Stimulated activated CD4-positive, alpha-beta T cell treated with anti-CD3 and anti-CD28 coated beads, Interleukin-4, amount 100 ng/mL, for 48 hours (primary cell): Measurements from ENCODE around the gene NAPEPLD.
"Not testable (repeated sequence)": the region's sequence is repeated elsewhere in the genome, so short reads cannot be mapped to it uniquely, and the experiment has no call there.

ENCODE experiments used
- DNase-seq, 2 donors: peaks; one replicate each; pipeline ENCODE4 v3.0.0-alpha.2; 2020; ENCODE audit warnings: low read depth in 2 of 2

The NAPEPLD gene

DNA sequence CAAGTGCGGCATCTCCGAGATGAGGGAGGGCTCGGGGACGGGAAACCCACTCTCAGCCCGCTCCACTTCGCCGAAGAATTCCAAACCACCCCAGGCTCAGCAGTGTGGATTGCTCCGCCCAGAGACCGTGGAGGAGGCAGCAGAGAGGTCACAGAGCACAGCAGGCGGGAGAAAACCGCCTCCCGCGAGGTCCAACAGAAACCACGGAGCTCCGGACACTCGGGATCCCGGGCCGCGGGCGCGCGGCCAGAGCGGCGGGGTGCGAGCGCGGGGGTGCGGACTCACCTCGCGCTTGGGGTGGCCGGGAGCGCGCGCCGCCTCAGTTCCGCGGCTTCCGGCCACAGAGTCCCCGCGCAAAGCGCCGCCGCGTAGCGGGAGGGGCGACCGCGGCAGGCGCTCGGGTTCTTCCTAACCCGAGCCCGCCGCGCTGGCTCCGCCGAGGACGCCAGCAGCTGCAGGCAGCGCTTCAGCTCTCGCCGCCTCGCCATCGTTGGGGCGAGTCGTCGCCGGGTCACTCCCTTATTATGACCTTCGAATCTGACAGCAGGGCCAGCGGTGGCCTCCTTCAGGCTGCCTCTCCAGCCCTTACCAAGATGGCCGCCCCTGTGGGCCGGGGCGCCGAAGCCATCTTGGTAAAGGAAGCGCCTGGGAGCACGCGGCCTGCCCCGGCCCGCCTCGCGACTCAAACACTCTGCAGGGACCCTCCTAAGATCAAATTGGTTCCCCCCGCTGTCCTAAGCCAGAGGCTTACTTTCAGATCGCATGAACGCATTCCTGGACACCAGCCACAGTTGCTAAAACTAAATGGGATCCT, at the start of gene NAPEPLD:
Gene NAPEPLD (minus strand): TSS at position 106 of the 814 bp plus-strand sequence. CDS start 20,323 bp downstream, outside the sequence.
- peak; percentile 47 to 56 for DNase-seq

DNA sequence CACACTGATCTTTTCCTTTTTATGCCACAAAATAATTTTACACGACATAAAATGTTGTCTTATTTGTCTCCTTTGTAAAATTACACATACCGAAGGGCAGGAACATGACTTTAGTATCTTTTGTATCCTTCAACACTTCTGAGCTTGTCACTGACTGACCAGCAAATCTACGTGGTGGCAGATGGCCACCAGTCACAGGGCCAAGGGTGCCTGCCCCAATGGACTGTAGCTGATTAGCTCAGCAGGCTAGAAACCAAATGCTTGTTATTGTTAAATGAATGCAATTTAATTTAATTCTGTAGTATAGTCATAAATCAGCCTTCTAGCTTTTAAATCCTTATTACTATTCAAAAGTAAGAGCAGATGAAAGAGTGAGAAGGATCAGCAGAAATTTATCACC, 49.2 kb upstream of the NAPEPLD start:
- not testable (repeated sequence) for DNase-seq

DNA sequence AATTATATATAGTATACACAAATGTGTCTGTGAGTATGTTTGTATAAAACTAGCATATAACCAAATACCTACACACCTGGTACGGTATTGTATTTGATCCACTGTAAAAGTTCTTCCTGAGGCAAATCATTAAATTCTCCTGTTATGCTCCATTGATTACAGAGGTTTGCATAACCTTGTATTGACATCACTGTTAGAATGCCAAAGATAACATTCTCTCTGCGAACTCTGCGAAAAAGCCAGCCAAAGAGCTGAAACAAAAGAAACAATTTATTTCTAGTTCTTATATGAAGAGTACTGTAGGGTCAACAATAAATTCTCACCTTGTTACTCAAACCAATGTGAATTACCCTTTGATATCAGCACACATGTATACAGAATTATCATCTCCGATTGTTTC, 46.5 kb upstream of the NAPEPLD start:
- not testable (repeated sequence) for DNase-seq

DNA sequence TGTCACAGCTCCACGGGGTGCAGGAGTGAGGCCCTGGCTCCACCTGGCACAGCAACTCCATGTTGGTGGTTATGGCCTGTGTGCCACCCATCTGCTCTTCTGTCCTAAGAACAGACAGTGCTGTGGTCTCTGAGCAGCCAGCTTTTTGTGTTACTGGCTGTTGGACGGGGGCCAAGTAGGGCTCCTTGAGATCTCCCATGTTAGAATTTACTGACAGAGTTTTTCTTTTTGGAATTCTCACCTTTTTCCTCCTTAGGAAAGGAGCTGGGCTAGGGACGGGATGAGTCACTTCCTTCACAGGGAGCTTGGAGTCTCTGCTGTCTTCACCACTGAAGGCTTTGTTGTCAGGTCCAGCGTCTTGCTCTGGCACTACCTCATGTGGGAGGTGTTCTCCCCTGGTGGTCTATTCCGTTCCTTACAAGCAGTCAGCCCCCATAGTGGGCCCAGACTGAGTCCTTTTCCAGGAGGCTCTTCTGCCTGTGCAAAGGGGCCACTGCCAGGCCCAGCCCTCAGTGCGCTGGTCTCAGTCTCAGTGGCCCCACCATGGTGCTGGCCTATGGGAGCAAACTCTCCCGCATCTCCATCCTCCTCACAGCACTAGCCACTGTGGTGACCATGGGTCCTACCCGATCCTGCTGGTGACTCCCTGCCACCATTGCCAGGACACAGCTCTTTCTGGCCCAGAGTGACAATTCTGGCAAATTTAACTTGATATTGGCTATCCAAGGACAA, 23.7 kb upstream of the NAPEPLD start:
- DNase-seq = not testable (repeated sequence)

DNA sequence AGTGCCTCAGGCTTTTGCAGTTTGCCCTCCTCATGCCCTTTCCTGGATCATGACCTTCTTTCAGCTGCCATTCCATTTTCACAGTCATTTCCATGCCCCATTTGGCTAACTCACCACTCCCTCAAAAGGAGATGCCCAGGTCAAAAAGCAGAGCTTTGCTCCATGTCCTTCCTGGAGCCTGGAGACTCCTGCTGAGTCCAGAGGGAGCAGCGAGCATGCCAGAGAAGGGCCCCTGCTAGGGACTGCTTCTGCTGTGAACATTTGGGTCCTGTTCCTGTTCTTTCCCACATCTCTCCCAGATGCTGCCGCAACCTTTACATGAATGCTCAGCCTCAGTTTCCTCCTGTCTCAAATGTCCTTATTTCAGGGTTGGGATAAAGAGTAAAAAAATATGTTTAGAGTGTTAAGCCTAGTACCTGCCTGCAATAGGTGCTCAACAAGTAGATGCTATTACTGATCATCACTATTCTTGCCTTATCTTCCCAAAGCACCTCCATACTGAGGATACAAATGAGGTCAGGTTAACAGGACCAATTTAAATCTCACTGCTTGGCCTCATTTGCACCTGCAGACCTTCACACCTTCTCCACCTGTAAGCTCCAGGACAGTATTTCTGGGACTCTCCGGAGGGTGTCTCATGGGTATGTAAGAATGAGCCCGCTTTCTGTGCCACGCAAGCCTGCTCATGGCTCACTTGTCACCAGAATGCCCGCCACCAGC, 23.0 kb upstream of the NAPEPLD start:
- DNase-seq = not testable (repeated sequence)

DNA sequence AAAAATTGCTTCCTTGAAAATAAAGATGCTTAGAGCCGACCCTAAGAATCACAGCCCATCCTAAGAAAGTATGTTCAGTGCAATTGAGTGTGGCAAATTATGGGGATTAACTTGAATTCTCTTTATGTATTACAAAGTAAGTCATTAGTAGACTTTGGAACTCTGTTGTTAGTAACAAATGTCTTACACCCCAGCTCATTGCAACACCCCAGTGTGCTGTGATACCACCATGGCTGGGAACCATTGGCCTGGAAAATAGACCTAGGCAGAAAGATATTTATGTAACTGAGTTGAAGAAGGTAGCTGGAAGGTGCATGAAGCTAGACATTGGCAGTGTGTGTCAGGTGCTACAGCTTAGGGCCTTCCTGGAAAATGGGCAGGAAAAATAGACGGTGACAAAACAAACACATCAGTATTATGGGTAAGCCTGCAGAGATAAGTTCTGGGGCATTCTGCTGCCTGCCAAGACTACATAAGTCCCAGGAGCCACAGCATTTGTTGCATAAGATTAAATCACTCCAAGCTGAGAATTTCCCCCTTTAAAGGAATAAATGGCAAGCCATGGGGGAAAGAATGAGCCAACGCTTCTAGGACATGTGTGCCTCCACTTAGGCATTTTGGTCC, 18.1 kb upstream of the NAPEPLD start:
- not testable (repeated sequence) for DNase-seq

DNA sequence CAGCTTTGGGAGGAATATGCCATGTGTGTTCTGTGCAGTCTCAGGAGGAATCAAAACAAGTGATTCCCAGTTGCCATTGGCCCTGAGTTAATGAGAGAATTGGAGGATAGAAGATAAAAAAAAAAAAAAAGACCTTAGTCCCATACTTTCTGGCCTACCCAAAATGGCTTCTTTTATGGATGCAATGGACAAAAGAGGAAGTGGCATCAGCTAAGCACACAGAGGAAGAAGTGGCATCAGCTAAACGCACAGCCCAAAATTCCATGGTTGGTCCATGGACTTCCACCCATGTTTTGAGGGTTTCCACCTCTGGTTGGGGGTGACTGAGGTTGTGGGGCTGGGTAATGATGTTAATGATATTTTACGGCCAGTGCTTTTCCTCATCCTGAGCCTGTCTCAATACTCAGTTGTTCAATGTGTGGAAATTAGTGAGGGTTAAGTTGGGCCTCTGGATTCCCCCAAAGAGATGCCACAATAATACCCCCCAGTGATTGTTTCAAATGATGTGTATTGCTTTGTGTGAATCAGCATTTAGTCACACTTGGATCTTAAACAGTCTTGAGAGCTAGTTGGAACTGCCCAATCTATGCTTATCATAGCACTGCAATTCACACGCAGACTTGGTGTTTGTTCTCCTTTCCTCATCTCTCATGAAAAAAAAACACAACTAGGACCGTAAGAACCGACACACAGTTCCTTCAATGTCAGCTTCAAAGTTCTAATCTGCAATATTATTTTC, 14.4 kb upstream of the NAPEPLD start:
- not testable (repeated sequence) for DNase-seq

DNA sequence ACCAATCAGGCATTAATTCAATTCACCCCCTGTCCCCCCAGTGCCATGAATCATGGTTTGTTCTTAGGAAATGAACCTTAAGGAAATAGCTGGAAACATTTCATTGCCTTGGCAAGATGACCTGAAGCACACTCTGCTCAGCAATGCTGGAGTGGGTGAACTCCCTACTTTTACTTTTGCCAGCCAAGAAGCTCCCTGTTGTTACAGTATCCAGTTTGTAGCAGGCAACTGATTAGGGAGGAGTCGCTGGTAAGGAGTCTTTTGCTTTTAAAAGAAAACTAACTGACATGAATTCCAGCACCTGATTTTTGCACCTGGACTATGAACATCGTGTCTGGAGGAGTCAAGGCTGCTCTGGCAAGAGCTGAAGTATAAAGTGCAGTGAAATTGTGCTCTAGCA, 13.7 kb upstream of the NAPEPLD start:
- not testable (repeated sequence) for DNase-seq

DNA sequence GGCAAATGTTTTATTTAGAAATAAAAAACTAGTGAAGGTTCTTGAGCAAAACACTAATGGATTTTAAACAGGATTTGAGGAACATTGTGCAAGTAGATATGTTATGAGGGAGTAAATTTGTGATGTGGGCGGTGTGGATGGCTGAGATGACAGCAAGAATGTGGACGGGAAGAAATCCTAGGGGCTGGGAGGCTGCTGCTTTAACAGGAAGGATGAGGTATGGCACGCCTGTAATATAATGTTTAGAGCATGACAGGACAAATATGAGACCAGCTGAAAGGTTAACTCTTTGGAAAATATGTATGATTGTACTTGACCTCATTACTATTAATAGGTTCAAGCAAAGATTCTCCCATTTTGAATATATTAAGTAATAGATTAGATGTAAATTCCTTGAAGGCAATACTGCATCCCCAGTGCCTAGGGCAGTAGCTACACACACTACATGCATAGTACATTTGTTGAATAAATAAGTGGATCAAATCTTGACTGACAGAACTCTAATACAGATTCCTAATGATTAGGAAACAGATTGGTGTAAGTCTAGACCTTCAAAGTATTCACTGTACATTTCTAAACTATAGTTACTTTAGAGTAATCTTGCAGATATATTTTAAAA, 13.2 kb upstream of the NAPEPLD start:
- DNase-seq = not testable (repeated sequence)

DNA sequence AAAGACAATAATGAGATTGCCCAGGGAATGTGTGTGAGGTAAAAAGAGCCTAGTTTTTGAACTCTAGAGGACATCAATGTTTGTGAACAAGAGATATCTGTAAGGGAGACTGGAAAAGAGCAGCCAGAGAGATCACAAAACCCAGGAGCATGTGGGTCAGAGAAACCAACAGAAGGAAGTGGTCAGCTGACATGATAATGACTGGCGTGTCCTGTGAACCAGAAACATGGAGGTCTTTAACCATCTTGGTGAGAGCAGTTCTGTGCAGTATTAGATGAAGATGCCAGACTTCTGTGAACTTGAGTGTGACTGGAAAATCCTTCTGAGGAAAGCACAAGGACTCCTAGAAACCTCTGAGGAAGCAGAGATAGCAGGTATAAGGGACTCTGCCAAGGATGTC, 10.2 kb upstream of the NAPEPLD start:
- DNase-seq = not testable (repeated sequence)

DNA sequence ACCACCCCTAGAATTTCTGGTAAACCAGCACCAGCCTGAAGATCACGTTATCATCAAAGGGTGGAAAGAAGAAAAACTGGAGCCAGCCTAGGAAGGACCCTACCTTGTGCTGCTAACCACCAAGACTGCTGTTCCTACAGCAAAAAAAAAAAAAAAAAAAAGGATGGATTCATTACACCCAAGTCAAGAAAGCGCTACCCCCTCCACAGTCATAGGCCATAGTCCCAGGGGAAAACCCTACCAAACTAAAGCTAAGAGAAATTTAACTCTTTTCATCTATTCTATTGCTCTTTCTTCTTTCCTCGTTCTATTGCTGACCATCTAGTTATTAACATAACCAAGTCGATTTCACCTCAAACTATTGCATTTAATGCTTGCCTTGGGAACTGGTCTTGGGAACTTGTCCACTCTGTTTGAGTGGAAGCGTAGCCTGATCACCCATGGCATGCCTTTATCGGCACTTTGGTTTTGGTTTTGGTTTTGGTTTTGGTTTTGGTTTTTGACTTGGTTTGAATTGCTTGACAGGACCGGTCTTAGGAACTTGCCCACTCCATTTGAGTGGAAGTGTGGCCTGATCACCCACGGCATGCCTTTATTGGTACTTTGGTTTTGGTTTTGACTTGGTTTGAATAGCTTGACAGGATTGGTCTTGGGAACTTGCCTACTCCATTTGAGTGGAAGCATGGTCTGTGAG, 6.6 kb upstream of the NAPEPLD start:
- not testable (repeated sequence) for DNase-seq

DNA sequence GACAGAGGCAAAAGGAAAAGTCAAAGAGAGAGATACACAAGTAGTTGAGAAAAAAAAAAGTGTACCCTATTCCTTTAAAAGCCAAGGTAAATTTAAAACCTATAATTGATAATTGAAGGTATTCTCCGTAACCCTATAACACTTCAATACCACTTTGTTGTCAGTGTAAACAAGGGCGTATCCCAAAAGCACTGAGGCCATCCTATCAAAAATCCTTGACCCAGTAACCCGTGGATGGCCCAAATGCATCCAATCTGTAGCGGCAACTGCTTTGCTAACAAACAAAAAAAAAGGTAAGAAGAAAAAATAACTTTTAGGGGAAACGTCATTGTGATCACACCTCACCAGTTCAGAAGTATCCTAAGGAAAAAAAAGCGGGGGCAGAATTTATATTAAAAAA, 5.1 kb upstream of the NAPEPLD start:
- no peak for DNase-seq

DNA sequence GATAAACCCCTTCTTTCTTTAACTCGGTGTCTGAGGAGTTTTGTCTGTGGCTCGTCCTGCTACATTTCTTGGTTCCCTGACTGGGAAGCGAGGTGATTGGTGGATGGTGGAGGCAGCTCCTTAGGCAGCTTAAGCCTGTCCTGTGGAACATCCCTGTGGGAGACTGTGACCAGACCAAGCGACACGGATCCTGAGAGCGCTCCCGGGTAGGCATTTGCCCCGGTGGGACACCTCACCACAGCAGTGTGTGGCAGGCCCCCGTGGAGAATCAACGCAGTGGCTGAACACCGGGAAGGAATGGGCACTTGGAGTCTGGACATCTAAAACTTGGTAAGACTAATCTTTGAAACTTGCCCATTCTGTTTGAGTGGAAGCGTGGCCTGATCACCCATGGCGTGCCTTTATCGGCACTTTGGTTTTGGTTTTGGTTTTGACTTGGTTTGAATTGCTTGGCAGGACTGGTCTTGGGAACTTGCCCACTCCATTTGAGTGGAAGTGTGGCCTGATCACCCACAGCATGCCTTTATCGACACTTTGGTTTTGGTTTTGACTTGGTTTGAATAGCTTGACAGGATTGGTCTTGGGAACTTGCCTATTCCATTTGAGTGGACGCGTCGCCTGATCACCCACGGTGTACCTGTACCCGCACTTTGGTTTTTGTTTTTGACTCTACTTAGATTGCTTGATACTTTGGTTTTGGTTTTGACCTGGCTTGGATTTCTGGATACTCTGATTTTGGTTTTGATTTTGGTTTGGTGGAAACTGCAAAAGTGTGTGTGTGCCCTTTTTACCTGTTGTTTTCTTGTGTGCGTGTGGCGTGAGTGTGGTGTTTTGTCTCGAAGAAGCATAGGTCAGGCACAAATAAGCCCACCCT, 4.1 kb upstream of the NAPEPLD start:
- not testable (repeated sequence) for DNase-seq

DNA sequence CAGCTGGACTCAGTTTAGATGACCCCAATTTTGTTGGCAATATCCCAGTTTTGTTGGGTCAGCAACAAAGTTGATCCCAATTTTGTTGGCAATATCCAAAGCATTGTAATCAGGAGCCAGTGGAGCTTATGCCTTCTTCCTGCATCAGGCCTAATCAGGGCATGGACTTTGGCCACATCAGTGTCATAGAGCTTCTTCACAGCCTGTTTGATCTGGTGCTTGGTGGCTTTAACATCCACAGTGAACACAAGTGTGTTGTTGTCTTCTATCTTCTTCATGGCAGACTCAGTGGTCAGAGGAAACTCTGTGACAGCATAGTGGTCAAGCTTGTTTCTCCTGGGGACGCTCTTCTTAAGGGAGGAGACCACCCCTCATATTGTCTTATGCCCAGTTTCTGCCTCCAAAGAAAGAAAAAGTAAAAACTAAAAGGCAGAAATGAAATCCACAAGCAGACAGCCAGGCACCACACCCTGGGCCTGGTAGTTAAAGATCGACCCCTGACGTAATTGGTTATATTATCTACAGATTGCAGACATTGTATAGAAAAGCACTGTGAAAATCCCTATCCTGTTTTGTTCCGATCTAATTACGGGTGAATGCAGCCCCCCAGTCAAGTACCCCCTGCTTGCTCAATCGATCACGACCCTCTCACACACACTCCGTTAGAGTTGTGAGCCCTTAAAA, 3.2 kb upstream of the NAPEPLD start:
- not testable (repeated sequence) for DNase-seq

DNA sequence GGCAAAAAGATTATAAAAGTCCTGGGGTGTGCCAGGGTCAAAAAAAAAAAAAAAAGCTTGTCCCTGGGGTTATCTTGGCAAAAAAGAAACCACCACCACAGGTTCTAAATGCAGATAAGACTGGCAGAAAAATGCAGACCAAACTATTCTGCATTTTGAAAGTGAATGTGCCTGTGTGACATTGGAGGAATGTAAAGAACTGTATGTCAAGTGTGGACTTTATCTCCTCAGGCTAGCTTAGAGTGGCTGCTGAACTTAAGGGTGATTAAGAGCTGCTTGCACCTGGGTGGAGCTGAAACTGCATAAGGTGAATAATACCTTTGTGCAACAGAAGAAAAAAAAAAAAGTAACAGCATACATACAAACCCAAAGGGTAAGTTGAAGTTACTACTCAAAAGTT, 1.3 kb upstream of the NAPEPLD start:
- no peak for DNase-seq

DNA sequence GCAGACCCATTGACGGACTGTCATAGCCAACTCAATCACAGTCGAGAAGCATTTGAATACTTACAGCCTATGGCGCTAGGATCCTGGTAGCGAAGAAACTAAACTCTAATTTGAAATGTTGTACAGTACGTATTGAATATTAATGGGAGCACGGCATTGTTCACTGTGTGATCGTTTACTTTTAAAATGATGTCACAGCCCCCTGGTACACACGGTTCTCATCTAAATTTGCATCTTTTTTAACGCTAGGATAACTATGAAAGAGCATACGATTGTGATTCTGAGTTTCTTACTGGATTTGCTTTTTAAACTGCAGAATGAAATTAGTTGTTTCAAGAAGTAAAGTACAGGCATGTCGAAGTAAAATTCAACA, 895 bp upstream of the NAPEPLD start:
- DNase-seq = no peak

DNA sequence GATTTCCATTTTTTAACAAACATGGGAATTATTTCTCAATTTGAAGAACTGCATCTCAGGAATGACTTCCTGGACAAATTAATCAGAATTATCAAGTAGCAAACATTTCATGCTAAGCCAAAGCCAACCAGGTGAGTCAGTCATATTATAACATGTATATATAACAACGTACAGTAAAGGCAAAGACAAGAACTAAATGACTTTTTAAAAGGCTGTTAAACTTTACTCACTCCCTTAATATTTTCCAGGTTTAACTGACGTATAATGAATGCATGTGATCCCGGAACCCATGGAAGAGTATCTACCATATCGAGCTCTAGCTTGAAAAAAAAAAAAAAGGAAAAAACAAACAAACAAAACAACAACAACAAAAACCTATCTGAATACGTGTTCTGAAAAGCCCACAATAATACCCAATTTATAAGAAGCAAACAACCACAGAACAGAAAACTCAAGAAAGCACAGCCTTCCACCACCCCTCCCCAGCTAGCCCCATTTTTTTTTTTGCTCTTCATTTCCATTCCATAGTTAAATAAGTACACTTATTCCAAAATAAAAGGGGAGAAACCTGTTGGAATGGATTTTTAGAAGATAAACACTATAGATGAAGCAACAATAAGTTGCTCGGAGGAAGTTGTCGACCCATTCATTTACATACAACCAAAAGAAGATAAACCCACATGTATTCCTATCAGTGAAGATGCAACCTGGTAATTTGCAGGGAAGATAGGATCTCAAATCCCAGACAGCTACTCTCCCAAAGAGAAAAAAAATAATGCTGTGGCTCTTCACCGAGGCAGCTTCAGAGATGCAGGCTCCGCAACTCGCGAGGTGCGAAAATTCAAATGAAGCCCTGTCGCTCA, 537 bp downstream of the NAPEPLD start:
- no peak for DNase-seq

DNA sequence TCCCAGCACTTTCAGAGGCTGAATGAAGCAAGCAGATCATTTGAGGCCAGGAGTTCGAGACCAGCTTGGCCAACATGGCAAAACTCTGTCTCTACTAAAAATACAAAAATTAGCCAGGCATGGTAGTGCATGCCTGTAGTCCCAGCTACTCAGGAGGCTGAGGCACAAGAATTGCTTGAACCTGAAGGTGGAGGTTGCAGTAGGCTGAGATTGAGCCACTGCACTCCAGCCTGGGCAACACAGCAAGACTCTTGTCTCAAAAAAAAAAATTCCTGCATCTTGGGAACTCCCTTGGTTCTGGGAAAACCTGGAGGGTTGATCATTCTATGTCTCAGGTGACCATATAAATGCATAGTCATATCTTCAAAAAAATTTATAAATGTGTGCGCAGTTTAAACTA, 4.1 kb downstream of the NAPEPLD start:
- not testable (repeated sequence) for DNase-seq
